Smooth muscle cell of bladder (primary cell): ENCODE measurements around the gene ACP5. TPM values are rescaled to one million over a fixed set of nuclear protein-coding genes. Genes with fewer than 3 reads are reported as not detected.

Experiments
- total RNA-seq: library from RNA; depleted of rRNA; stranded (reverse); fragments of >200 nt; gene quantifications from 2 replicates; pipeline ENCODE4 v1.2.3, GENCODE V29; 2014

Gene ACP5
- total RNA-seq, result 1.3 and 2.0 TPM in 2 replicates

DNA sequence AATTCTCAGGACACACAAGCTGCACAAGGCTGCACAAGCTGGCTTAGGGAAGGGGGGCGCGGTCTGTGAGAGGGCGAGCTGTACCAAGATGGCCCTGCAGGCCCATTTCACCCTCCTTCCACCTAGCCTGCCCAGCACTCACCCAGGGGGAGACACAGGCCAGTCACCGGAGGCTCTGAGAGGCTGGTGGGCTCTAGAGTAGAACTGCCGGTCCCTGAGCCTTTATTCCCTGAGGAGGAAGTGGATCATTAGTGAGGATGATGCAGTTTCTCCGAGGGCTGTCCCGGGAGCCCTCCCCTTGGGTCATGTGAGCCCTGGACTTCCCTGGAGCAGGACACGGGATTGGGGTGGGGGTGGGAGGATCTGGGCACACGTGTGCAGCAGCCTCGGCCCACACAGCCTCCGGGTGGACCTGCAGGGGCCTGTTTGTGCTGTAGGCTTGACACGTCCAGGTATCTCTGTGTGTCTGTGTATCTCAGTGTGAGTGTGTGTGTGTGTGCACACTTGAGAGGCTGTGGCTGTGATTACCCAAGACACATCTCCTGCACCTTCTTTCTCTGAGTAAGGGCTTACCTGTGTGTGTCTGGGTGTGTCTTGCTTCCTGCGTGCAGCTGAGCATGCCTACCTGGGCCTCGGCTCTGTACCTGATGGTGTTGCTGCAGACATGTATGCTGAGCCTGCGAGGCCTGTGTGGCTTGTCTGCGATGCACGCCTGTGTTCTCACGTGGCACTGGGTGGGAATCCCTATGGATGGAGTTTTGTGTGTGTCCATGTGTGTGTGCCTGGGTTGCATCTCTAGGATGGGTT is at the start of gene ACP5:
TSS of gene ACP5 (minus strand) at position 195 of the 807 bp plus-strand sequence. CDS start 328 bp downstream, outside the sequence.

DNA sequence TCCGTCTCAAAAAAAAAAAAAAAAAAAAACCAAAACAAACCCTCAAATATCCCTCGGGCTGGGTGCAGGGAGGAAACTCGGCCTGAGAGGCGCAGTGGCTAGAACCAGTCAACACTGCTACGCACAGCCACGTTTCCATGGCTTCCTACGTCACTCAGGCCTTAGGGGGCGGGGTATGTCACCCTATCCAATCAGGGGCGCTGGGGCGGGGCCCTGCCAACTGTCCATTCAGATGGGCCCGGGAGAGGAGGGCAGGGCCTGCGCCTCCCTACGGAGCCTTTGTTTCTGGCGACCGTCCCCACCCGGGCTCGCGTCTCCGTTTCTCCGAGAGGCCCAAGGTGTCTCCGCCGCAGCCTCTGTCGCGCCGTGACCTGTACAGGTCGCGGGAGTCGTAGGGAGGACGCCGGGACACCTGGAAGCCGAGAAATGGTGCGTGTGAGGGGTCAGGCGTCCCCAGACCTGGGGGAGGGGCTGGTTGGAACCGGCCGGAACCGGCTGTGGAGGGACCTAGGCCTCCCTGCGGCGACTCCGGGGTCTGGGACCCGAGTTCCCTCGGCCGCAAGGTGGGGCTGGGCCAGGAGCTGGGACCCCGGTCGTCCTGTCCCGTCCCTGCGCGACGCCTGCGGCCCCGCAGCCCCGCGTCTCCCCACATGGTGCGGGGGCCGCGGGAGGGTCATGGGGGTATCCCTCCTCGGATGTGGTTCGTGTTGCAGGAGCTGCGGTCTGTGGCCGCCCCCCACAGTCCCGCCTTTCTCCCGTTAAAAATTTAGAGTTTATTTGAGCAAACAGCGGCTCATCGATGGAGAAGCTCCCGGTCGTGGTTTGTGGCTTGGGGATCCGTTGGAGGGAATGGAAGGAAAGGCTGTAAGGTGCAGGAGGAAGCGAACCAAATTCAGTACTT is 20.0 kb upstream of the ACP5 start, which contains the start of gene ZNF627:
TSS of gene ZNF627 (plus strand) at position 282 of the 901 bp plus-strand sequence. CDS start at position 427, 145 bp downstream.

DNA sequence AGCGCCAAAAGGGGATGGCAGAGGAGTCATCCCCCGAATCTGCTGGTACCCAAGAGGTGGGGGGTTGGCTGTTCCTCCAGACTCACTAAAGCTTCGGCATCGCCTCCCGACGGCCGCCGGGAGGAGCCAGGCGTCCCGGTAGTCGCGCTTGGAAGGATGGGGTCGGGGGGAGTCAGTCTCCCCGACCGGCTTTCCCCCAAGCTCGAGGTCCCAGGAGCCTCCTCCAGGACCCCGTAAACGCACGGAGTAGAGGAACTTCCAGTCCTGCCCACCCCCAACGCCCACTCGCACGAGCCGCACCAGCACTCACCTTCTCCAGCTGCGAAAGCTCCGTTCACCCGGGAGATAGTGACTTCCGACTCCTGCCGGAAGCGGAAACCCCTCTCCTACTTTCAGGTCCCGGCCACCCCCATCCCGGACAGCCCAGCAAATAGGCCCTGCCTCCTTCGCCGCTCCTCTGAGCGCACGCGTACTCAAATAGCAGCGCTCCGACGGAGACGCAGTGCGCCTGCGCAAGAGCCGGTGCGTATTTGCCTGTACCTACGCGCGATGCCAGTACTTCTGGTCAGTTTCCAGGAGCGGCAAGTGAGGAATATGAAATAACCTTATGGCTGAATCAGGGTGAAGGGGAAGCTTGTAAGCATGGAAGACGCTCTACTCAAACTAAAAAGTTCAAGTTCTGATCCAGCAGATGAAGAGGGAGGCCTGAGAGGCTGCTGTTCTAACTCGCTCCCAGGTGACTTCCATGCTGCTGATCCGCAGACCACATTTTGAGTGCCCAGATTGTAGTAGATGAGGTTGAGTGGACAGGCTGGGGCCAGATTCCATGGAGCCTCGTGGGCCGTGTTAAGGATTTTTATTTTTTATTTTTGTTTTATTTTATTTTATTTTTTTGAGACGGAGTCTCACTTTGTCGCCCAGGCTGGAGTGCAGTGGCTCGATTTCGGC is 18.3 kb downstream of the ACP5 start, which contains the start of gene ELOF1:
TSS of gene ELOF1 (minus strand) at position 350 of the 948 bp plus-strand sequence. CDS start 4,883 bp downstream, outside the sequence.

DNA sequence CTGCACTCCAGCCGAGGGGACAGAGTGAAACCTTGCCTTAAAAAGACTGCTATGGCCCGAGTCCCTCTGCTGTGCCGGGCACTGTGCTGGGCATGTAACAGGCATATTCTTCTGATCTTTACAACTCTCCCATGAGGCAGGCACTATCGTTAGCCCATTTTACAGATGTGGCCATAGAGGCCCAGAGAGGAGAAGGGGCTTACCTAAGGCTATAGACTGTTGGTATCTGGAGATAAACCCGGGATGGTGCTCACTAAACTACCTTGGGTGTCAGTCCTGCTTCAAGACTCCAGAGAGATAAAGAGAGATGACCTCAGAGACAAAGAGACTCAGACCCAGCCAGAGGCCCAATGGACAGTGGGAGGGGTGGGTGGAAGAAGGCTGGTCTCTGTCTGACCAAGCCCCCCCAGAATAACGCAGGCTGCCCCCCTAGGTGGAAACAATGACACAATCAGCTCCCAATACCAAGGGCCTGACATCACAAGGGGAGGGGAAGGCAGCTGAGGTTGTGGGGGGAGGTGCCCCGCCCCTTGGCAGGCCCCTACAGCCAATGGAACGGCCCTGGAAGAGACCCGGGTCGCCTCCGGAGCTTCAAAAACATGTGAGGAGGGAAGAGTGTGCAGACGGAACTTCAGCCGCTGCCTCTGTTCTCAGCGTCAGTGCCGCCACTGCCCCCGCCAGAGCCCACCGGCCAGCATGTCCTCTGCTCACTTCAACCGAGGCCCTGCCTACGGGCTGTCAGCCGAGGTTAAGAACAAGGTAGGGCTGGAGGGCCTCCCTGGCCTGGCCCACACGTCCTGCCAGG is 39.0 kb downstream of the ACP5 start, which contains the start of gene CNN1:
TSS of gene CNN1 (plus strand) at position 620 of the 805 bp plus-strand sequence. CDS start at position 697, 77 bp downstream.

DNA sequence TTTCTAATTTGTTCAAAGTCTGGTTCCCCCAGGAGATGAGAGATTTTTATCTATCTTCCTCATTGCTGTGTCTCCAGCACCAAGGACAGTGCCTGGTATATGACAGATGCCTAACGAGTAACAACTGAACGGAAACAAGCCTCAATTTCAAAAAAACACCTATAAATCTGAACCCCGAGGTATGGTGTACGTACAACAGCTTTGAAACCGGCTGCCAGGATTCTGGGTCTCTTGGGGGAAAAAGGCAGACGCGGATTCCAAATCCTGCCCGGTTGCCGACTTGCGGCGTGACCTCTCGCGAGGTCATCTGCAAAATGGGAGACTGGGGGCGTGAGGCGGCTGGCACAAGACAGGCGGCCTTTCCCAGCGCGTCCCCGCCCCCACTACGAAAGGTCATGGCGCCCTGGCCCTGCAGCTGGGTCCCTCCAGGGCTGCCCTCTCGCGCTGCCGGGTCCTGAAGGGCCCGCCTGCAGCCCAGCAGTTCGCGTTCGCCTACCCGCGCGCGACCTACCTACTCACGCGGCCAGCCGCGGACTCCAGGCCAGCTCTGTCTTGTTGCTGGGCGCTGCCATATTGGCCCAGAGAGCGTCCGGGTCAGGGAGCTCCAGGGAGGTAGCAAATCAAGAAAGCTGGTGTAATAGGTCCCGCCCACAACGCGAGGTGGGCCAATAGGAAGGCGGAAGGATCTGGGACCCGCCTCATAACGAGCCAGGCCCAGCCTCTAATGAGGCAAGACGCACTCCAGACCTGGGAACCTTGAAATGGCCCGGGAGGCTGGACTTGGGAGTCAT is 48.7 kb downstream of the ACP5 start, which contains the start of gene ECSIT:
TSS of gene ECSIT (minus strand) at position 584 of the 791 bp plus-strand sequence. CDS start 9,964 bp downstream, outside the sequence.

Other genes starting within 250 kb of the ACP5 start
- gene RAB3D, start 238.0 kb downstream of the ACP5 start, total RNA-seq, result 16.2 and 22.2 TPM in 2 replicates
- gene TMEM205, start 231.4 kb downstream of the ACP5 start, total RNA-seq, result 92.3 and 93.8 TPM in 2 replicates
- gene CCDC159, start 231.1 kb downstream of the ACP5 start, total RNA-seq, result 7.0 and 9.6 TPM in 2 replicates
- 10.0 and 13.0 TPM in 2 replicates for gene PLPPR2, start 222.2 kb downstream of the ACP5 start, total RNA-seq
- gene SWSAP1, start 203.0 kb downstream of the ACP5 start, total RNA-seq, result 0.37 and 0.43 TPM in 2 replicates
- 3.8 and 6.0 TPM in 2 replicates for gene EPOR, start 193.3 kb downstream of the ACP5 start, total RNA-seq
- gene RGL3, start 158.3 kb downstream of the ACP5 start, total RNA-seq, result 1.4 TPM in 2 replicates
- 0.18 and 0.28 TPM in 2 replicates for gene ODAD3, start 142.5 kb downstream of the ACP5 start, total RNA-seq
- gene PRKCSH, start 142.0 kb downstream of the ACP5 start, total RNA-seq, result 106 and 160 TPM in 2 replicates
- gene ELAVL3, start 96.6 kb downstream of the ACP5 start, total RNA-seq, result not detected in 2 replicates
- 4.0 and 6.4 TPM in 2 replicates for gene ZNF653, start 71.8 kb downstream of the ACP5 start, total RNA-seq
- gene ECSIT, start 48.5 kb downstream of the ACP5 start, total RNA-seq, result 27.7 and 43.3 TPM in 2 replicates
- 7.5 and 16.5 TPM in 2 replicates for gene CNN1, start 38.8 kb downstream of the ACP5 start, total RNA-seq
- 29.4 and 41.2 TPM in 2 replicates for gene ELOF1, start 18.4 kb downstream of the ACP5 start, total RNA-seq
- gene ZNF627, start 19.8 kb upstream of the ACP5 start, total RNA-seq, result 19.0 and 19.3 TPM in 2 replicates
- gene ZNF823, start 161.3 kb upstream of the ACP5 start, total RNA-seq, result 3.1 and 4.3 TPM in 2 replicates
- 12.9 and 14.9 TPM in 2 replicates for gene ZNF441, start 189.4 kb upstream of the ACP5 start, total RNA-seq
- gene ZNF491, start 220.9 kb upstream of the ACP5 start, total RNA-seq, result 3.0 and 3.3 TPM in 2 replicates
- gene ZNF440, start 236.6 kb upstream of the ACP5 start, total RNA-seq, result 7.5 and 7.7 TPM in 2 replicates